Measurements from ENCODE around the gene CLIC1. TPM values are rescaled to one million over a fixed set of nuclear protein-coding genes. Genes with fewer than 3 reads are reported as not detected.

Gene CLIC1
- total and polyA plus RNA-seq, 7 donors: 20.6 to 85.9 (median 37.5) TPM

DNA sequence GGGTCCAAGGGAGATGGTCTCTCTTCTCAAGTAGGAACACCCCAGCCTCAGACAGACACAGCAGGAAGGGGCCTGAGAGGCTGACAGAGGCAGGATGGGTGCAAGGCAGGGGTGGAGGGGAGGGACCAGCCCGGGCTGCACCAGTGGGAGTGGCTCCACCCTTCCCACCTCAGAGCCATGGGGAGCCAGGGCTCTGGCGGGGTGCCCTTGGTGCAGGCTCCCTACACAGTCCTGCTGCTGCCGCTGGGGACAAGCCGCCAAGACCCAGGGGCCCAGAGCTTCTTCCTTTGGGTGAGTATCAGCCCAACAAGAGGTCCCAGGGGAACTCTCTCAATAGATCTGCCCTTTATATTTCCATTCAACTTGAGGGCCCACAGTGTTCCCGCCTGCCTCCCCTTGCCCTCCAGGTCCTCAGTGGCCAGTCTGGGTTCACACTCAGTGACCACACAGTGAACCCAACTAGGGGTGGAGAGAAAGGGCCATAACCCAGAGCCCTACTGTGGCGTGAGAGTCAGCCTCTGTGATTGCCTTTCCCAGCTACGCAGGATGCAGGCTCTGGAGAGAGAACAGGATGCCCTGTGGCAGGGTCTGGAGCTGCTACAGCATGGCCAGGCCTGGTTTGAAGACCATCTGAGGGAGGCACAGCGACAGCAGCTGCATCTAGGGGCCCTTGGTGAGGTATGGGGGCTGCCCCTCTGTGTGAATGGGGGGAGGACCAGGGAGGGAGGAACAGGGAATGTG is 26.7 kb upstream of the CLIC1 start:
- TF ChIP-seq, protein P1, sequence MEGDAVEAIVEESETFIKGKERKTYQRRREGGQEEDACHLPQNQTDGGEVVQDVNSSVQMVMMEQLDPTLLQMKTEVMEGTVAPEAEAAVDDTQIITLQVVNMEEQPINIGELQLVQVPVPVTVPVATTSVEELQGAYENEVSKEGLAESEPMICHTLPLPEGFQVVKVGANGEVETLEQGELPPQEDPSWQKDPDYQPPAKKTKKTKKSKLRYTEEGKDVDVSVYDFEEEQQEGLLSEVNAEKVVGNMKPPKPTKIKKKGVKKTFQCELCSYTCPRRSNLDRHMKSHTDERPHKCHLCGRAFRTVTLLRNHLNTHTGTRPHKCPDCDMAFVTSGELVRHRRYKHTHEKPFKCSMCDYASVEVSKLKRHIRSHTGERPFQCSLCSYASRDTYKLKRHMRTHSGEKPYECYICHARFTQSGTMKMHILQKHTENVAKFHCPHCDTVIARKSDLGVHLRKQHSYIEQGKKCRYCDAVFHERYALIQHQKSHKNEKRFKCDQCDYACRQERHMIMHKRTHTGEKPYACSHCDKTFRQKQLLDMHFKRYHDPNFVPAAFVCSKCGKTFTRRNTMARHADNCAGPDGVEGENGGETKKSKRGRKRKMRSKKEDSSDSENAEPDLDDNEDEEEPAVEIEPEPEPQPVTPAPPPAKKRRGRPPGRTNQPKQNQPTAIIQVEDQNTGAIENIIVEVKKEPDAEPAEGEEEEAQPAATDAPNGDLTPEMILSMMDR (IDR thresholded peaks at IDR 0.05): no peak
- no peak overlapping the region for H3K4me3 ChIP-seq
- H3K27me3 ChIP-seq (ENCODE audit: insufficient read depth in 3 of 3, low read length in 2 of 3): no peaks in the 10 kb centered on the region
- peaks cover 0 to 36% of the 10 kb centered on the region in 2 donors for H3K36me3 ChIP-seq (ENCODE audit: insufficient read depth in 1 of 2, low read depth in 1 of 2)
- ATAC-seq (no peak), DNase-seq (no peak)
- no peaks in the 10 kb centered on the region for H3K9me3 ChIP-seq
- no peaks in the 10 kb centered on the region for H3K4me1 ChIP-seq
- H3K27ac ChIP-seq: no peak overlapping the region
- intact Hi-C loops (cut with DNase I): no loop called here
- WGBS, 3 donors: 63 to 68% (median 67%) methylated on average over 8 of the region's 8 CpGs

DNA sequence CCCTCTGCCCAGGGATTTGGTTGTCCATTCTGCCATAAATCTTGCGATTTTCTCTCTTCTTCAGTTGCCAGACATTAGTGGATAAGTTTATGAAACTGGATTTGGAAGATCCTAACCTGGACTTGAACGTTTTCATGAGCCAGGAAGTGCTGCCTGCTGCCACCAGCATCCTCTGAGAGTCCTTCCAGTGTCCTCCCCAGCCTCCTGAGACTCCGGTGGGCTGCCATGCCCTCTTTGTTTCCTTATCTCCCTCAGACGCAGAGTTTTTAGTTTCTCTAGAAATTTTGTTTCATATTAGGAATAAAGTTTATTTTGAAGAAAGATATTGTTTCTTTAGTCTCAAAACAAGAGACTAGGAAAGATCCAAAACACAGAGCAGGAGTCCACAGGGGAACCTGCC is 26.0 kb upstream of the CLIC1 start, which contains the start of gene SAPCD1:
Gene SAPCD1, plus strand, starts transcription at position 301 of the 400 bp plus-strand sequence. CDS start 399 bp downstream, outside the sequence.
- no peak within 1 kb of the TSS for H3K27ac ChIP-seq
- H3K9me3 ChIP-seq: no peaks in the 10 kb centered on the region
- no peaks in the 10 kb centered on the region for H3K27me3 ChIP-seq (ENCODE audit: insufficient read depth in 3 of 3, low read length in 2 of 3)
- intact Hi-C loops (cut with DNase I): no loop called here
- TF ChIP-seq, protein P1 (IDR thresholded peaks at IDR 0.05): no peak
- H3K36me3 ChIP-seq (ENCODE audit: insufficient read depth in 1 of 2, low read depth in 1 of 2): peaks cover 0 to 30% of the 10 kb centered on the region in 2 donors
- H3K4me3 ChIP-seq: no peak within 1 kb of the TSS
- ATAC-seq: no peak
- 76 to 84% (median 79%) methylated on average over 4 of the region's 4 CpGs for WGBS, 3 donors
- DNase-seq: no peak
- no peaks in the 10 kb centered on the region for H3K4me1 ChIP-seq

- no peak overlapping the region for H3K4me3 ChIP-seq
- DNase-seq (no peak), ATAC-seq (no peak)
- 96 to 98% (median 97%) methylated on average over 8 of the region's 8 CpGs for WGBS, 3 donors
- no peaks in the 10 kb centered on the region for H3K27me3 ChIP-seq (ENCODE audit: insufficient read depth in 3 of 3, low read length in 2 of 3)
- H3K4me1 ChIP-seq: no peaks in the 10 kb centered on the region
- no peaks in the 10 kb centered on the region for H3K9me3 ChIP-seq
- peaks cover 0 to 20% of the 10 kb centered on the region in 2 donors for H3K36me3 ChIP-seq (ENCODE audit: insufficient read depth in 1 of 2, low read depth in 1 of 2)
- TF ChIP-seq, protein P1 (IDR thresholded peaks at IDR 0.05): no peak
- H3K27ac ChIP-seq: no peak overlapping the region
- intact Hi-C loops (cut with DNase I): no loop called here
These were observed 25.0 kb upstream of the CLIC1 start for GRCh38 chr6:31761343-31761742.

DNA sequence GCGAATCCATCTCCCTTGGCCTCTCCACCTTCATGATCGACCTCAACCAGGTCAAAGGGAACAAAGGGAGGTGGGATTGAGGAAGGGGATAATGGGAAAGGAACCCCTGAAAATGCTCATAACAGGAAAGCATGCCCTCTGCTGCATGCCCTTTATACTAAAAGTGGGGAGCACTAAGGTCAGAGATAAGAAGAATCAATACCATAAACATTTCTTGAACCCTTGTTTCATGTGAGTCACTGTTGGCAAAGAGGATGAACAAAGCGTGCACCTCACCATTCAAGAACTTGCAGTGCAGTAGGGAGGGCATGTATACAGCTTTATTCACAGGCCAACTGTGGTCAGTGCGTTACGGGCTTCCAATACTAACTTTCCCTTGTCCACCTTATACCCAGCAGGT is 24.5 kb upstream of the CLIC1 start:
- no peak overlapping the region for H3K4me3 ChIP-seq
- H3K27ac ChIP-seq: no peak overlapping the region
- no peaks in the 10 kb centered on the region for H3K4me1 ChIP-seq
- H3K9me3 ChIP-seq: no peaks in the 10 kb centered on the region
- intact Hi-C loops (cut with DNase I): no loop called here
- TF ChIP-seq, protein P1 (IDR thresholded peaks at IDR 0.05): no peak
- WGBS, 3 donors: 92 to 96% (median 93%) methylated on average over 5 of the region's 5 CpGs
- peaks cover 0 to 14% of the 10 kb centered on the region in 2 donors for H3K36me3 ChIP-seq (ENCODE audit: insufficient read depth in 1 of 2, low read depth in 1 of 2)
- ATAC-seq (no peak), DNase-seq (no peak)
- H3K27me3 ChIP-seq (ENCODE audit: insufficient read depth in 3 of 3, low read length in 2 of 3): no peaks in the 10 kb centered on the region
